H1 (cell line): Measurements from ENCODE around the gene CHCHD3. TPM values are rescaled to one million over a fixed set of nuclear protein-coding genes. Genes with fewer than 3 reads are reported as not detected.

Source experiments
- CTCF ChIA-PET: fragments of 300-600 bp; sonication (Branson Sonifier 250); formaldehyde crosslinking; loops from one replicate; lab custom pipeline; 2021; ENCODE audit not compliant: partially characterized antibody; lab: Charles Lee
- POLR2A ChIA-PET: fragments of 300-600 bp; sonication (Branson Sonifier 250); formaldehyde crosslinking; loops from one replicate; lab custom pipeline; 2021; ENCODE audit warnings: inconsistent platforms; ENCODE audit not compliant: partially characterized antibody; lab: Charles Lee
- DNase-seq, 2 experiments: peaks; one replicate each; pipeline versions ENCODE4 v3.0.0 to v3.0.0-alpha.2; 2010 to 2022; ENCODE audit warnings: low spot score in 2 of 2, low read depth in 1 of 2, mixed read lengths in 1 of 2
- FAIRE-seq: peaks from 2 replicates; lab custom pipeline; 2011; peaks lifted over from hg19 to GRCh38; lab: Jason Lieb, UNC
- H2AFZ ChIP-seq: 2 replicates; pipeline ENCODE4 v1.8.1; 2012; ENCODE audit warnings: low read length, inconsistent platforms
- H2AK5ac ChIP-seq: 2 replicates; pipeline ENCODE4 v1.6.1; 2013; ENCODE audit warnings: low read depth, low read length
- H2BK120ac ChIP-seq: replicated peaks from 2 replicates; pipeline ENCODE3; 2013; ENCODE audit warnings: low read depth, low read length, inconsistent platforms
- H2BK12ac ChIP-seq: 2 replicates; pipeline ENCODE4 v1.6.1; 2013; ENCODE audit warnings: low read depth, low read length
- H2BK15ac ChIP-seq: 2 replicates; pipeline ENCODE4 v1.6.1; 2013; ENCODE audit warnings: low read length
- H2BK20ac ChIP-seq: 2 replicates; pipeline ENCODE4 v1.6.1; 2013; ENCODE audit warnings: low read length
- H2BK5ac ChIP-seq: 2 replicates; pipeline ENCODE4 v1.6.1; 2013; ENCODE audit warnings: low read depth, low read length
- H3K14ac ChIP-seq: 2 replicates; pipeline ENCODE4 v1.6.1; 2013; ENCODE audit warnings: inconsistent platforms; ENCODE audit not compliant: insufficient read length
- H3K18ac ChIP-seq: 2 replicates; pipeline ENCODE4 v1.6.1; 2013; ENCODE audit warnings: low read length; ENCODE audit errors: extremely low read depth
- H3K23ac ChIP-seq: 2 replicates; pipeline ENCODE4 v1.6.1; 2013; ENCODE audit warnings: inconsistent platforms; ENCODE audit not compliant: insufficient read length
- H3K23me2 ChIP-seq: 2 replicates; pipeline ENCODE4 v1.6.1; 2013; ENCODE audit warnings: low read depth, low read length
- H3K27ac ChIP-seq: 2 replicates; pipeline ENCODE4 v1.6.1; 2011; ENCODE audit warnings: low read depth, low read length, inconsistent platforms
- H3K27me3 ChIP-seq, 4 experiments: replicated peaks in 1 of 4; 1 replicate in 1 of 4; 2 replicates in 3 of 4; pipeline versions ENCODE4 v1.6.1 to v1.8.1; 2011 to 2013; ENCODE audit warnings: low read length in 3 of 4, mild to moderate bottlenecking in 3 of 4, inconsistent platforms in 2 of 4, mixed read lengths in 2 of 4, moderate library complexity in 1 of 4; ENCODE audit not compliant: control insufficient read depth in 3 of 4, insufficient read depth in 3 of 4; ENCODE audit errors: extremely low read depth in 1 of 4
- H3K36me3 ChIP-seq, 4 experiments: 2 replicates each; pipeline versions ENCODE4 v1.6.1 to v1.8.1; 2011 to 2013; ENCODE audit warnings: mild to moderate bottlenecking in 4 of 4, low read length in 3 of 4, moderate library complexity in 2 of 4, control low read depth in 1 of 4, inconsistent platforms in 1 of 4; ENCODE audit not compliant: insufficient read depth in 4 of 4, control insufficient read depth in 2 of 4
- H3K4ac ChIP-seq: replicated peaks from 2 replicates; pipeline ENCODE3; 2013; ENCODE audit warnings: low read length, low read depth, mixed read lengths, inconsistent platforms; ENCODE audit not compliant: insufficient read length
- H3K4me1 ChIP-seq, 4 experiments: replicated peaks in 1 of 4; 1 replicate in 1 of 4; 2 replicates in 3 of 4; pipeline versions ENCODE4 v1.6.1 to v1.8.1; 2011 to 2013; ENCODE audit warnings: low read length in 3 of 4, inconsistent platforms in 2 of 4, mixed read lengths in 1 of 4; ENCODE audit not compliant: insufficient read depth in 4 of 4, control insufficient read depth in 3 of 4
- H3K4me2 ChIP-seq, 2 experiments: 2 replicates each; pipeline versions ENCODE4 v1.6.1 to v1.8.1; 2011 to 2013; ENCODE audit warnings: low read depth in 2 of 2, low read length in 2 of 2, control low read depth in 1 of 2, inconsistent platforms in 1 of 2, mild to moderate bottlenecking in 1 of 2; ENCODE audit not compliant: insufficient read depth in 1 of 2
- H3K4me3 ChIP-seq, 4 experiments: fragments of 200-600, 300-600 bp in 1 of 4; sonication (generic), shearing (Covaris generic), sonication (Bioruptor Twin) in 1 of 4; 2 replicates each; pipeline versions ENCODE4 v1.5.1 to v1.8.1; 2011 to 2016; ENCODE audit warnings: low read length in 4 of 4, low read depth in 3 of 4, control low read depth in 2 of 4, inconsistent platforms in 2 of 4, mild to moderate bottlenecking in 2 of 4, mixed read lengths in 1 of 4, moderate library complexity in 1 of 4; ENCODE audit not compliant: insufficient read depth in 2 of 4; ENCODE audit errors: extremely low read depth in 1 of 4
- H3K56ac ChIP-seq: replicated peaks from 2 replicates; pipeline ENCODE3; 2013; ENCODE audit warnings: low read depth, mild to moderate bottlenecking, mixed read lengths, low read length, inconsistent platforms; ENCODE audit not compliant: insufficient read length
- H3K79me1 ChIP-seq: 2 replicates; pipeline ENCODE4 v1.6.1; 2013; ENCODE audit warnings: low read depth, low read length, control low read depth
- H3K79me2 ChIP-seq, 2 experiments: 2 replicates each; pipeline versions ENCODE4 v1.6.1 to v1.8.1; 2012 to 2013; ENCODE audit warnings: low read length in 2 of 2, mild to moderate bottlenecking in 2 of 2, inconsistent platforms in 1 of 2; ENCODE audit not compliant: insufficient read depth in 2 of 2, control insufficient read depth in 1 of 2
- H3K9ac ChIP-seq, 4 experiments: replicated peaks in 1 of 4; 1 replicate in 1 of 4; 2 replicates in 3 of 4; pipeline versions ENCODE4 v1.6.1 to v1.8.1; 2011 to 2013; ENCODE audit warnings: low read depth in 3 of 4, low read length in 3 of 4, control low read depth in 2 of 4, mild to moderate bottlenecking in 2 of 4, moderate library complexity in 2 of 4, inconsistent platforms in 1 of 4; ENCODE audit errors: extremely low read depth in 1 of 4
- H3K9me3 ChIP-seq, 2 experiments: 2 replicates each; pipeline versions ENCODE4 v1.6.1 to v1.8.1; 2012 to 2013; ENCODE audit warnings: mild to moderate bottlenecking in 2 of 2, moderate library complexity in 2 of 2, control low read depth in 1 of 2, inconsistent platforms in 1 of 2, low read depth in 1 of 2, low read length in 1 of 2, mixed read lengths in 1 of 2; ENCODE audit not compliant: insufficient read depth in 2 of 2
- H4K20me1 ChIP-seq, 2 experiments: replicated peaks in 1 of 2; 2 replicates each; pipeline versions ENCODE3 to v1.8.1; 2011 to 2013; ENCODE audit warnings: inconsistent platforms in 2 of 2, low read length in 2 of 2, mild to moderate bottlenecking in 1 of 2; ENCODE audit not compliant: insufficient read depth in 2 of 2, control insufficient read depth in 1 of 2
- H4K5ac ChIP-seq: 2 replicates; pipeline ENCODE4 v1.6.1; 2013; ENCODE audit warnings: low read length, low read depth, mixed read lengths, inconsistent platforms; ENCODE audit not compliant: insufficient read length
- H4K8ac ChIP-seq: 2 replicates; pipeline ENCODE4 v1.8.0; 2013; ENCODE audit warnings: mild to moderate bottlenecking, moderate library complexity, low read length, inconsistent platforms; ENCODE audit not compliant: insufficient read depth; ENCODE audit errors: extremely low read depth
- H4K91ac ChIP-seq: replicated peaks from 2 replicates; pipeline ENCODE3; 2013; ENCODE audit warnings: low read length, mixed read lengths, inconsistent platforms; ENCODE audit not compliant: insufficient read length
- CEBPB ChIP-seq: IDR thresholded peaks from 2 replicates; pipeline ENCODE4 v1.6.1; 2012; ENCODE audit warnings: low read depth, low read length
- RNF2 ChIP-seq: fragments of 200-900, 300-1000 bp; sonication (generic); IDR thresholded peaks from 2 replicates; pipeline ENCODE4 v1.7.1; 2016; ENCODE audit warnings: borderline replicate concordance, low read depth, mild to moderate bottlenecking, antibody characterized with exemption, low read length; ENCODE audit not compliant: poor library complexity, severe bottlenecking; ENCODE audit errors: missing control alignments
- TCF12 ChIP-seq: IDR thresholded peaks from 2 replicates; pipeline ENCODE4 v1.6.1; 2011; ENCODE audit warnings: low read depth, mild to moderate bottlenecking, low read length
- WGBS, 2 experiments: shearing (Covaris generic) in 1 of 2; methylation state at CpG; one replicate each; pipeline versions ENCODE4 v1.1.6 to v1.1.7; 2013 to 2015; ENCODE audit warnings: low lambda C conversion rate in 2 of 2, mixed read lengths in 2 of 2, inconsistent platforms in 1 of 2, low coverage in 1 of 2, missing lambda C conversion rate in 1 of 2; ENCODE audit not compliant: insufficient replicate concordance in 2 of 2, insufficient coverage in 1 of 2, insufficient read length in 1 of 2; ENCODE audit errors: extremely low coverage in 1 of 2, missing lambda C conversion rate in 1 of 2; 5-methylcytosine and 5-hydroxymethylcytosine counted together
- polyA plus RNA-seq, 7 experiments: library from polyadenylated mRNA; depleted of rRNA in 3 of 7; stranded (reverse) in 5 of 7; unstranded in 2 of 7; fragments of >200 nt in 5 of 7; fragments of 200-250 nt in 2 of 7; gene quantifications; 1 replicate in 5 of 7; 2 replicates in 1 of 7; 4 replicates in 1 of 7; pipeline versions ENCODE4 v1.2.1 to v1.2.3, GENCODE V29; 2011 to 2013; ENCODE audit warnings: missing spikeins in 2 of 7, mixed read lengths in 2 of 7
- total RNA-seq: library from RNA; stranded (reverse); fragmentation: NEBNext Ultra II Directional; extraction: Animal tissue kit (Norgen Biotek cat#: 25700); gene quantifications from 2 replicates; pipeline ENCODE4 v1.2.1, GENCODE V29; 2021

CHCHD3 gene
- total and polyA plus RNA-seq, 2 of the 8 experiments (the other 6 are each of a cell fraction or from before 2014, with no cell fraction given): 42.9 to 137 TPM

- no peak overlapping the region for H3K4me3 ChIP-seq
- no peaks in the 10 kb centered on the region for H3K23me2 ChIP-seq
- no peak overlapping the region for H2BK120ac ChIP-seq
- no peak for TF ChIP-seq TCF12
- TF ChIP-seq RNF2: no peak
- TF ChIP-seq CEBPB: no peak
- no peak overlapping the region for H3K4ac ChIP-seq
- no peak overlapping the region for H3K9ac ChIP-seq
- ChIA-PET CTCF (interaction anchor here (1.2 kb wide), 1 partner anchor 70 kb away, joined by 3 read pairs; no protein-coding TSS in a partner anchor), POLR2A (no interaction called here)
- no peaks in the 10 kb centered on the region for H3K36me3 ChIP-seq
- no peak overlapping the region for H2BK15ac ChIP-seq
- no peak overlapping the region for H3K4me2 ChIP-seq
- no peaks in the 10 kb centered on the region for H3K79me1 ChIP-seq
- H2BK5ac ChIP-seq: no peak overlapping the region
- no peak overlapping the region for H4K5ac ChIP-seq
- FAIRE-seq: no peak
- H4K8ac ChIP-seq: no peak overlapping the region
- H3K23ac ChIP-seq: no peak overlapping the region
- DNase-seq: no peak
- H2BK12ac ChIP-seq: no peak overlapping the region
- H3K14ac ChIP-seq: no peak overlapping the region
- H4K91ac ChIP-seq: no peak overlapping the region
- H2AK5ac ChIP-seq: no peak overlapping the region
- H3K18ac ChIP-seq: no peak overlapping the region
- WGBS, 2 experiments: 84% methylated on average over 5 of the region's 5 CpGs; no CpG with 5 or more reads in 1 of the 2 experiments
- no peak overlapping the region for H2AFZ ChIP-seq
- H3K27me3 ChIP-seq: no peaks in the 10 kb centered on the region
- H3K4me1 ChIP-seq: peaks cover 0 to 4% (median 2%) of the 10 kb centered on the region in 4 experiments; a peak in 2 of 7 replicates
- H3K79me2 ChIP-seq: no peaks in the 10 kb centered on the region
- no peak overlapping the region for H3K27ac ChIP-seq
- no peaks in the 10 kb centered on the region for H4K20me1 ChIP-seq
- peaks cover 0 to 3% of the 10 kb centered on the region in 2 experiments; a peak in 1 of 4 replicates for H3K9me3 ChIP-seq
- no peak overlapping the region for H2BK20ac ChIP-seq
- H3K56ac ChIP-seq: no peak overlapping the region
These were observed 308.3 kb downstream of the CHCHD3 start for GRCh38 chr7:132773527-132773956.
